GM12875 (cell line): ENCODE measurements around the gene KANSL2.

Experiments
- H3K4me3 ChIP-seq: one replicate; pipeline ENCODE4 v1.5.1; 2011; ENCODE audit warnings: low read depth, low read length, control low read depth
- CTCF ChIP-seq: IDR thresholded peaks from 2 replicates; pipeline ENCODE4 v1.5.1; 2011; ENCODE audit warnings: low read depth, mild to moderate bottlenecking, control low read depth, inconsistent platforms, low read length, moderate library complexity, borderline replicate concordance; ENCODE audit not compliant: insufficient read depth

KANSL2 gene

GRCh38 chr12:48690436-48690835, 8.4 kb upstream of the KANSL2 start:
- no peak overlapping the region for H3K4me3 ChIP-seq
- TF ChIP-seq CTCF = no peak

- no peak for TF ChIP-seq CTCF
These were observed 6.8 kb upstream of the KANSL2 start for GRCh38 chr12:48688836-48689235.

GRCh38 chr12:48687592-48687991, 5.6 kb upstream of the KANSL2 start:
- H3K4me3 ChIP-seq = no peak overlapping the region
- no peak for TF ChIP-seq CTCF

More at GRCh38 chr12:48688836-48689235, 6.8 kb upstream of the KANSL2 start:
- H3K4me3 ChIP-seq = no peak overlapping the region

- TF ChIP-seq CTCF = no peak
- H3K4me3 ChIP-seq = no peak overlapping the region
These were observed 4.7 kb upstream of the KANSL2 start for GRCh38 chr12:48686615-48687334.

GRCh38 chr12:48686037-48686595, 4.1 kb upstream of the KANSL2 start:
- no peak overlapping the region for H3K4me3 ChIP-seq
- no peak for TF ChIP-seq CTCF

GRCh38 chr12:48683534-48683933, 1.5 kb upstream of the KANSL2 start:
- no peak overlapping the region for H3K4me3 ChIP-seq
- TF ChIP-seq CTCF = no peak

GRCh38 chr12:48682927-48683326, 889 bp upstream of the KANSL2 start:
- no peak for TF ChIP-seq CTCF
- no peak overlapping the region for H3K4me3 ChIP-seq

GRCh38 chr12:48682533-48682905, 481 bp upstream of the KANSL2 start:
- H3K4me3 ChIP-seq = peak overlapping the region; percentile 69
